Measurements from ENCODE around the gene PPFIBP2. TPM values are rescaled to one million over a fixed set of nuclear protein-coding genes. Genes with fewer than 3 reads are reported as not detected.

The PPFIBP2 gene
- polyA plus RNA-seq, 1 donor, result 59.0 TPM

- no peak for DNase-seq (ENCODE audit: low read depth)
Observed at GRCh38 chr11:7666292-7666866, 152.6 kb downstream of the PPFIBP2 start.

GRCh38 chr11:7667460-7667859 lies 153.7 kb downstream of the PPFIBP2 start:
- DNase-seq (ENCODE audit: low read depth), result no peak

- no peak for DNase-seq (ENCODE audit: low read depth)
Observed at GRCh38 chr11:7668464-7668863, 154.7 kb downstream of the PPFIBP2 start.

GRCh38 chr11:7668911-7669310 lies 155.1 kb downstream of the PPFIBP2 start:
- DNase-seq (ENCODE audit: low read depth), result no peak

- no peak for DNase-seq (ENCODE audit: low read depth)
Observed at GRCh38 chr11:7670641-7671040, 156.8 kb downstream of the PPFIBP2 start.

GRCh38 chr11:7671347-7672215 lies 157.8 kb downstream of the PPFIBP2 start:
- DNase-seq (ENCODE audit: low read depth), result no peak

- DNase-seq (ENCODE audit: low read depth), result no peak
Observed at GRCh38 chr11:7672276-7672959, 158.6 kb downstream of the PPFIBP2 start.

- DNase-seq (ENCODE audit: low read depth), result no peak
Observed at GRCh38 chr11:7672960-7673723, 159.3 kb downstream of the PPFIBP2 start, which contains the start of gene CYB5R2. Gene CYB5R2, minus strand, starts transcription at chr11:7673500. Its CDS starts 675 bp downstream, at chr11:7672825.

GRCh38 chr11:7673724-7674434 lies 160.1 kb downstream of the PPFIBP2 start:
- no peak for DNase-seq (ENCODE audit: low read depth)

- DNase-seq (ENCODE audit: low read depth), result no peak
Observed at GRCh38 chr11:7675631-7676030, 161.8 kb downstream of the PPFIBP2 start.

- DNase-seq (ENCODE audit: low read depth), result no peak
Observed at GRCh38 chr11:7677071-7677470, 163.3 kb downstream of the PPFIBP2 start.

GRCh38 chr11:7677796-7678201 lies 164.0 kb downstream of the PPFIBP2 start:
- DNase-seq (ENCODE audit: low read depth), result no peak

GRCh38 chr11:7683571-7683970 lies 169.8 kb downstream of the PPFIBP2 start:
- no peak for DNase-seq (ENCODE audit: low read depth)

GRCh38 chr11:7686761-7687160 lies 173.0 kb downstream of the PPFIBP2 start:
- no peak for DNase-seq (ENCODE audit: low read depth)

- no peak for DNase-seq (ENCODE audit: low read depth)
Observed at GRCh38 chr11:7687386-7687785, 173.6 kb downstream of the PPFIBP2 start.

GRCh38 chr11:7688238-7688826 lies 174.5 kb downstream of the PPFIBP2 start:
- DNase-seq (ENCODE audit: low read depth), result no peak

GRCh38 chr11:7689239-7689638 lies 175.4 kb downstream of the PPFIBP2 start:
- DNase-seq (ENCODE audit: low read depth), result no peak

GRCh38 chr11:7690648-7691047 lies 176.8 kb downstream of the PPFIBP2 start:
- no peak for DNase-seq (ENCODE audit: low read depth)

GRCh38 chr11:7691759-7692350 lies 178.1 kb downstream of the PPFIBP2 start:
- DNase-seq (ENCODE audit: low read depth), result no peak

- no peak for DNase-seq (ENCODE audit: low read depth)
Observed at GRCh38 chr11:7692426-7692825, 178.6 kb downstream of the PPFIBP2 start.

All from forelimb muscle (tissue), 1 donor.